SU-DHL-6 (cell line): Measurements from ENCODE around the gene MUSTN1.

Experiments used
- H2AFZ ChIP-seq: fragments of 200-600 bp; sonication (generic); 2 replicates; pipeline ENCODE4 v1.6.1; 2014; ENCODE audit warnings: low read depth, mild to moderate bottlenecking, moderate library complexity, mixed read lengths, antibody characterized with exemption, low read length; ENCODE audit not compliant: severe bottlenecking
- H3F3A ChIP-seq: fragments of 200-600 bp; shearing (Covaris generic); 2 replicates; pipeline ENCODE4 v1.6.0; 2016; ENCODE audit warnings: antibody characterized with exemption, mild to moderate bottlenecking; ENCODE audit not compliant: insufficient read depth
- H3K27ac ChIP-seq: fragments of 200-600 bp; sonication (generic); 2 replicates; pipeline ENCODE4 v1.5.1; 2016; ENCODE audit warnings: low read depth, mild to moderate bottlenecking, low read length, moderate library complexity, mixed read lengths
- H3K27me3 ChIP-seq: fragments of 200-600 bp; sonication (generic), shearing (Covaris generic); 2 replicates; pipeline ENCODE4 v1.6.0; 2014; ENCODE audit warnings: mild to moderate bottlenecking, low read length
- H3K36me3 ChIP-seq: fragments of 200-600 bp; sonication (generic); 2 replicates; pipeline ENCODE4 v1.6.1; 2014; ENCODE audit warnings: mild to moderate bottlenecking, low read length, mixed read lengths
- H3K4me2 ChIP-seq: fragments of 300-600, 200-600 bp; shearing (Covaris generic), sonication (generic); 2 replicates; pipeline ENCODE4 v1.6.0; 2014; ENCODE audit warnings: low read length, low read depth, mild to moderate bottlenecking; ENCODE audit not compliant: poor library complexity, severe bottlenecking
- H3K4me3 ChIP-seq: fragments of 200-600 bp; sonication (generic); 2 replicates; pipeline ENCODE4 v1.5.1; 2014; ENCODE audit warnings: antibody characterized with exemption, low read length, mild to moderate bottlenecking, mixed read lengths; ENCODE audit not compliant: insufficient read depth, poor library complexity, severe bottlenecking
- H3K79me2 ChIP-seq: fragments of 200-600 bp; sonication (generic); 2 replicates; pipeline ENCODE4 v1.6.1; 2014; ENCODE audit warnings: mild to moderate bottlenecking, low read length, moderate library complexity; ENCODE audit not compliant: insufficient read depth
- H3K9ac ChIP-seq: fragments of 200-600 bp; sonication (generic); 2 replicates; pipeline ENCODE4 v1.7.0; 2014; ENCODE audit warnings: mild to moderate bottlenecking, low read length
- H3K9me2 ChIP-seq: fragments of 200-600 bp; sonication (generic); replicated peaks from 2 replicates; pipeline ENCODE4 v1.6.1; 2014; ENCODE audit warnings: low read length; ENCODE audit not compliant: insufficient read depth
- H3K9me3 ChIP-seq: fragments of 200-600 bp; sonication (generic); 2 replicates; pipeline ENCODE4 v1.6.1; 2014; ENCODE audit warnings: low read length, mixed read lengths; ENCODE audit not compliant: insufficient read depth
- H4K20me1 ChIP-seq: fragments of 200-600 bp; sonication (generic); 2 replicates; pipeline ENCODE4 v1.6.1; 2014; ENCODE audit warnings: low read depth, mild to moderate bottlenecking, antibody characterized with exemption, low read length, moderate library complexity, mixed read lengths
- EZH2phosphoT487 ChIP-seq: fragments of 200-600 bp; sonication (generic), shearing (Covaris generic); conservative IDR thresholded peaks from 2 replicates; pipeline ENCODE4 v1.6.1; 2018; ENCODE audit warnings: mild to moderate bottlenecking, antibody characterized with exemption, low read length, moderate library complexity, mixed read lengths
- TF ChIP-seq, protein P1 (sequence below): fragments of 200-600 bp; sonication (generic); IDR thresholded peaks from one replicate; pipeline ENCODE4 v1.5.1; 2017; ENCODE audit warnings: antibody characterized with exemption, mild to moderate bottlenecking, low read length, moderate library complexity; ENCODE audit not compliant: insufficient read depth, poor library complexity, severe bottlenecking

Gene MUSTN1

DNA sequence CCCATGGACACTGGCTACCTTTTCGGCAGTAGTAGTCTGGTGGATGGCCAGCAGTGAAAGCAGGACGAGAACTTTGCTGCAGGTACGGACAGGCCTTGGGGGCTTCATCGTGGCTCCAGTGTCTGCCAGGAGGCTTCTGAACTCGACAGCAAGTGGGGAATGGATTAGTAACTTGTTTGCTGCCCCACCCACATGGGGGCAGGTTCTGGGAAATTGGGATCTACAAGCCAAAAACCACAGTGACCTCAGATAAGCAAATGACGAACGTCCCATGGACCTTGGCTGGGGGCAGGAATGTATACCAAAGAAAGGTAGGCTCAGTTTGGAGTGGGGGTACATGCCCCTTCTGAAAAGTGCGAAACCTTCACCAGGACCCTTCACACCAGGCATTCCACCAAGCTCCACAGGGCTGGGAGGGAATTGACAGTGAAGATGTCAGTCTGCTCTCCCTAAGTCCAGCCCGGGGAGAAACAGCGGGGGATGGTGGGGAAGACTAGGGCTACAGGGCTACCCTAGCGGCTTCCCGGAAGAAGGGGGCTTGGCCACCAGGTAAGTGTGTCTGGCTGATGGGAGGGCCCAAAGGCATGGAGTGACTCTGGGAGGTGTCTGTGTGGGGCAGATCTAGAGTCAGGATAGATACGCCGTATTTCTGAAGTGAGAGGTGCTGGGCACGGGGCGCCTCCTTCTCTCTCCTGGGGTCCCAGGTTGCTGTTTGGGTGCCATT is 4.1 kb downstream of the MUSTN1 start, which contains the start of gene ITIH4:
ITIH4 (minus strand) TSS at position 138 of the 724 bp plus-strand sequence; CDS start at position 108, 30 bp downstream.
- Histone ChIP-seq H3F3A (no peaks in the 10 kb centered on the region), H3K36me3 (no peaks in the 10 kb centered on the region), H3K4me2 (no peak within 1 kb of the TSS), H3K9me3 (no peaks in the 10 kb centered on the region), H3K9ac (no peak within 1 kb of the TSS), H4K20me1 (no peaks in the 10 kb centered on the region), H3K4me3 (no peak within 1 kb of the TSS), H3K79me2 (no peaks in the 10 kb centered on the region), H2AFZ (no peak within 1 kb of the TSS), H3K27ac (no peak within 1 kb of the TSS), H3K27me3 (no peaks in the 10 kb centered on the region), H3K9me2 (no peaks in the 10 kb centered on the region)
- TF ChIP-seq, protein P1, sequence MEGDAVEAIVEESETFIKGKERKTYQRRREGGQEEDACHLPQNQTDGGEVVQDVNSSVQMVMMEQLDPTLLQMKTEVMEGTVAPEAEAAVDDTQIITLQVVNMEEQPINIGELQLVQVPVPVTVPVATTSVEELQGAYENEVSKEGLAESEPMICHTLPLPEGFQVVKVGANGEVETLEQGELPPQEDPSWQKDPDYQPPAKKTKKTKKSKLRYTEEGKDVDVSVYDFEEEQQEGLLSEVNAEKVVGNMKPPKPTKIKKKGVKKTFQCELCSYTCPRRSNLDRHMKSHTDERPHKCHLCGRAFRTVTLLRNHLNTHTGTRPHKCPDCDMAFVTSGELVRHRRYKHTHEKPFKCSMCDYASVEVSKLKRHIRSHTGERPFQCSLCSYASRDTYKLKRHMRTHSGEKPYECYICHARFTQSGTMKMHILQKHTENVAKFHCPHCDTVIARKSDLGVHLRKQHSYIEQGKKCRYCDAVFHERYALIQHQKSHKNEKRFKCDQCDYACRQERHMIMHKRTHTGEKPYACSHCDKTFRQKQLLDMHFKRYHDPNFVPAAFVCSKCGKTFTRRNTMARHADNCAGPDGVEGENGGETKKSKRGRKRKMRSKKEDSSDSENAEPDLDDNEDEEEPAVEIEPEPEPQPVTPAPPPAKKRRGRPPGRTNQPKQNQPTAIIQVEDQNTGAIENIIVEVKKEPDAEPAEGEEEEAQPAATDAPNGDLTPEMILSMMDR: no peak
- no peak for TF ChIP-seq EZH2phosphoT487

DNA sequence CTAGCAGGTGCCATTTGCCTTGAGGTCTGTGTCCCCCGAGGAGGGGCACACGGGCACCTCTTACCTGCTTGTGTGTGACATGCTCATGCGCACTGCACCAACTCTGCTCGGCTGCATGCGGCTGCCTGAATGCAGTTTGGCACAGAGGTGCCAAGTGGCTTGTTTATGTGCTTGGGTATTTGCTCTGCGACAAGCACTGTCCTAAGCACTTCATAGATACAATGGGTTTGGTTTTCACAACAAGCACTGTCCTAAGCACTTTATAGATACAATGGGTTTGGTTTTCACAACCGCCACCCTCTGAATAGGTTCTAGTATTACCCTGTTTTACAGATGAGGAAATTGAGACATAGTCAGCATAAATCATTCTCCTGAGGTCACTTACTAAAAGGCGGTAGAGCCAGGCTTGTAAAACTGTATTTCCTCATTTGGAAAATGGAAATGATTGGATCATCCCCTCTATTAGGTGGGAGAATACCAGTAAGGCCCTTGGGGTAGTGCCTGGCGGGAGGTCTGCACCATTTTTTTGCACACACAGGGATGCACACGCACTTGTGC is 4.8 kb downstream of the MUSTN1 start:
- Histone ChIP-seq H3K9me3 (no peaks in the 10 kb centered on the region), H3K27me3 (no peaks in the 10 kb centered on the region), H2AFZ (no peak overlapping the region), H3K36me3 (no peaks in the 10 kb centered on the region), H3K27ac (no peak overlapping the region), H4K20me1 (no peaks in the 10 kb centered on the region), H3K4me2 (no peak overlapping the region), H3F3A (no peaks in the 10 kb centered on the region), H3K9me2 (no peaks in the 10 kb centered on the region), H3K79me2 (no peaks in the 10 kb centered on the region), H3K9ac (no peak overlapping the region), H3K4me3 (no peak overlapping the region)
- TF ChIP-seq EZH2phosphoT487: no peak
- TF ChIP-seq, protein P1: no peak

DNA sequence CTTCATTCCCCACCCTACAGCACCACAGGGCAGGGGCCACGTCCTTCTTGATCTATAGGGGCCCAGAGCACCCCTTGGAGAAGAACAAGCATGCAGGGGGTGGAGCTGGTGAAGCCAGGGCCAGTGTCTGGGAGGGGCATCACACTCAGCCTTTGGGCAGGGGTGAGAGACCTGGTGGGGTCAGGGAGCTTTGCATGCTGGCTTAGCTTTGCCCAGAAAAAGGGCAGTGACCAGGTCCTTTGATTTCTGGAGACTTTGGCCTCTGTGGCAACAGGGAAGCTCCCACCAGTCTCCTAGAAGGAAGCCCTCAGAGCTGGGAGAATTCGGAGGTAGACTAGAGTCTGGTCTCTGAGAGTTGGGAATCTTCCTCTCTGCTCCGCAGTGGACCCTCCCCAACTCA is 5.3 kb downstream of the MUSTN1 start:
- H2AFZ ChIP-seq: no peak overlapping the region
- no peak for TF ChIP-seq EZH2phosphoT487
- TF ChIP-seq, protein P1: no peak
- H3F3A ChIP-seq: no peaks in the 10 kb centered on the region
- H3K79me2 ChIP-seq: no peaks in the 10 kb centered on the region
- no peak overlapping the region for H3K27ac ChIP-seq
- no peak overlapping the region for H3K4me2 ChIP-seq
- no peaks in the 10 kb centered on the region for H3K27me3 ChIP-seq
- no peak overlapping the region for H3K9ac ChIP-seq
- no peak overlapping the region for H3K4me3 ChIP-seq
- H3K9me3 ChIP-seq: no peaks in the 10 kb centered on the region
- H3K36me3 ChIP-seq: no peaks in the 10 kb centered on the region
- no peaks in the 10 kb centered on the region for H3K9me2 ChIP-seq
- no peaks in the 10 kb centered on the region for H4K20me1 ChIP-seq
